ENCODE results near the gene EXOC6B.

Gene EXOC6B

GRCh38 chr2:72198532-72199241 lies 627.1 kb downstream of the EXOC6B start:
- no peak for DNase-seq

DNA sequence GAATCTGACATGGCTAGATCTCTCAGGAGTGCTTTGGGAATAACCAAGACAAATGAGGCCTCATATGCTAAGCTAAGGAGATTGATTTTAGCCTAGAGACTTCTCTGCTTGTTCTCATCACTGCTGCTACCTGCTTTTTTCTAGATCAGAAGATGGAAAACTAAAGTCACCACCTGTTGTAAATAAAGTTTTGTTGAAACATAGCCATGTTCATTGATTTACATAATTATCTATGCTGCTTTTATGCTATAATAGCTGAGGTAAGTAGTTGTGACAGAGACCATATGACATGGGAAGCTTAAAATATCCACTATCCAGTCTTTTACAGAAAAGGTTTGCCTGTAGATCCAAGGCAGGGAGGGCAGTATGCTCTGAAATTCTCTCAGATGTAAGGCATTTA lies 632.1 kb downstream of the EXOC6B start:
- DNase-seq = no peak

DNA sequence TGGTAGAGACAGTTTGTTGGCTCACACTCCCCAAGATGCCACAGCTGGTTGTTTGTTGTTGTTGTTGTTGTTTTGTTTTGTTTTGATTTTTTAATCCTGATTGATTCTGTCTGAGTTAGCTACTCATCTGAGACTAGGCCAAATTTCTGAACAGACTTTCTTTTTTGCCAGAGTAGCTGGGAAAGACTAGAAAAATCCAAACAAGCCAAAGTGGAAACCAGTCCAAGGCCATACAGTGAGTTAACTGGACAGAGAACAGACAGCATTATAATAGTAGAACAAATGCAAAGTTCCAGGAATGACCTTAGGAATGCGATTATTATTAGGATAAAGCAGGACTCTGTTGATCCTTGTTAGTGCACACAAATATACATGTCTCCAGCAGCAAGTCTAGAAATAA lies 634.4 kb downstream of the EXOC6B start:
- DNase-seq = no peak

GRCh38 chr2:72185206-72185605 lies 640.6 kb downstream of the EXOC6B start:
- no peak for DNase-seq

DNA sequence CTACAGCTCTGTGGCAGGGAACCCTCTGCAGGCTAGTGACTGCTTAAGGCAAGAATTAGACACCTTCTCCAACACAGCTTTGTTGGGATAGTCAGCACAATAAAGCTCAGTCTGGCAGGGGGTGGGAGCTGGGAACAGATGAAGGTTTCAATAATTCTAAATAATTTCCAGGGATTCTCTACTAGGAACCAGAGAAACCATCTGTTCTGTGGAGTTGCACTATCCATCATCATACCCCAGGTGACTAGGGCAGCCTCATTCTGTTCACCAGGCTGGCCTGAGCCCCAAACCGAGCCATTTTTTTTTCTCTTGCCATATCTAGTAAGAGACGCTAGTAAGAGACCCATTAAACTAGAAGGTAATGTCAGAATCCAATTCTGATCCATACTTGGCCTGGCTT lies 642.4 kb downstream of the EXOC6B start:
- DNase-seq = no peak

GRCh38 chr2:72183016-72183415 lies 642.8 kb downstream of the EXOC6B start:
- DNase-seq = no peak

- no peak for DNase-seq
Measured at GRCh38 chr2:72182547-72182946, 643.3 kb downstream of the EXOC6B start.

GRCh38 chr2:72181616-72182015 lies 644.2 kb downstream of the EXOC6B start:
- no peak for DNase-seq

DNA sequence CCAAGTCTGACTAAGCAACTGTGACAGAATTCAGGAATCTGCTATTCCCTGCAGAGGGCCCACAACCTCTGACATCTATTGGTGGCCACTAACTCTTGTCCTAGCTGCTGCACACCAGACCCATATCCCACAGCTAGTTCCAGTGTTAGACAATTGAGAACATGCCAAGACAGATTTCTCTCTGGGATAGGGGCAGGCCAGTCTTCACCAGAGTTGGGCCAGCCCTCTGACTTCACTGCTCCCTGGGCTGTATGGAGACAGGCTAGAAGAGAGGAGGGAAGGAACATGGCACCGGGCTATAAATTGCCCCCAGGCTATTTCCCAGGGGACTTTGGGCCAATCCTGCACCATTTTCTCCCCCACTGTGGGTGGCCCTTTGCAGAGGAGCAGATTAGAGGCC lies 645.5 kb downstream of the EXOC6B start:
- DNase-seq = no peak

DNA sequence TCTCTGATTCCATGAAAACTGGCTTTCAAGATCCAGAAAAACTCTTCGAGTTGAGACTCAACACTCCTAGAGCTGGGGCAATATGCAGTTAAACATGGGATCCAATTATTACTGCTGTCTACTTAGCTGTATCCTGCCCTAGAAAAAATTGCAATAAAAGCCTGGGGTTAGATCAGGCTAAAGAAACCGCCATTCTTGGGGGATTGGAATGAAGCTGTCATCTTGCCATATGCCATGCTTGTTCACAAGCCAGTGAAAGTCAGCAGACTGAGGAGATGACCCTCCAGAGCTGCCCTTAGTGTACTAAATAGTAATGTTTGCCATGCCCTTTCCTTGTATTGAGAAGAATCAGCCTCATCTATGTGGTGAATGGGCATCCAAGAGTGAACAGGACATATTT lies 647.3 kb downstream of the EXOC6B start:
- no peak for DNase-seq

DNA sequence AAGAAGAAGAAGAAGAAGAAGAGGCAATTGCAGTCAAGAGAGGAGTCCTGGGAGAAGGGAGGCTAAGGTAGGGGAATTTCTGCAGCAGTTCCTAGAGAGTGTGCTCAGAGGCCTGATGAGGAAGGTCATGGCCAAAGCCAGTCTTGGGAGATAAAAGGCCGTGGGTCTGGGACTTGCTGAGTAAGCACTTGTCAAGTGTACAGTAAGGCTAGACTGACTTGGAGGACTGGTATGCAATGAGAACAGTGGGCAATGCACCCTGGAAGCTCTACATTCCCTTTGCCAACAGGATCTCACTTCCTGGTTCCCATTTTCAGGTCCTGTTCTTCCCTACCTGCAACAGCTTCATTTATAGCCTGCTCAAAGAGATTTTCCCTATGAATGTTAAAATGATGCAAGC lies 649.6 kb downstream of the EXOC6B start:
- no peak for DNase-seq

DNA sequence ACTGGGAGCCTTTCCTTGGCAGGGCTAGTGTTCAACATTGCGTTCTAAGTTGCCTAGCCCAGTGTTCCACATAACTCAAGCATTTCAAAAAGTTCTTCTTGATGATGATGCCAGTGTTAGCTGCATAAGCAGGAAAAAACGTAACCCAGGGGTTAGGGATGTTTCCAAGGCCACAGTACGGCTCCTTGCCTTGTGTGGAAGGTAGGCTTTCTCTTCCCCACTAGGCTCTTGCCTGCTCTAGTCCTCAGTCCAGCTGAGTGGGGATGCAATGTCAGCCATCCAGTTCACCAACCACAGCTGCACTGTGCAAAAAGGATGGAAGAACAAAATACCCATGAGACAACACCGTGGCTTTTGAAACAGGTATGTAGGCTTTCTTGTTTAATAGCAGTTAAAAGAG lies 650.2 kb downstream of the EXOC6B start:
- DNase-seq = no peak

GRCh38 chr2:72173640-72174321 lies 652.1 kb downstream of the EXOC6B start:
- DNase-seq = no peak

GRCh38 chr2:72172478-72172877 lies 653.4 kb downstream of the EXOC6B start:
- DNase-seq = no peak

GRCh38 chr2:72166279-72166678 lies 659.6 kb downstream of the EXOC6B start:
- DNase-seq = no peak

- no peak for DNase-seq
Measured at GRCh38 chr2:72165792-72166191, 660.0 kb downstream of the EXOC6B start.

- DNase-seq = no peak
Measured at GRCh38 chr2:72162574-72162973, 663.3 kb downstream of the EXOC6B start.

- DNase-seq = no peak
Measured at GRCh38 chr2:72159211-72159993, 666.4 kb downstream of the EXOC6B start.

DNA sequence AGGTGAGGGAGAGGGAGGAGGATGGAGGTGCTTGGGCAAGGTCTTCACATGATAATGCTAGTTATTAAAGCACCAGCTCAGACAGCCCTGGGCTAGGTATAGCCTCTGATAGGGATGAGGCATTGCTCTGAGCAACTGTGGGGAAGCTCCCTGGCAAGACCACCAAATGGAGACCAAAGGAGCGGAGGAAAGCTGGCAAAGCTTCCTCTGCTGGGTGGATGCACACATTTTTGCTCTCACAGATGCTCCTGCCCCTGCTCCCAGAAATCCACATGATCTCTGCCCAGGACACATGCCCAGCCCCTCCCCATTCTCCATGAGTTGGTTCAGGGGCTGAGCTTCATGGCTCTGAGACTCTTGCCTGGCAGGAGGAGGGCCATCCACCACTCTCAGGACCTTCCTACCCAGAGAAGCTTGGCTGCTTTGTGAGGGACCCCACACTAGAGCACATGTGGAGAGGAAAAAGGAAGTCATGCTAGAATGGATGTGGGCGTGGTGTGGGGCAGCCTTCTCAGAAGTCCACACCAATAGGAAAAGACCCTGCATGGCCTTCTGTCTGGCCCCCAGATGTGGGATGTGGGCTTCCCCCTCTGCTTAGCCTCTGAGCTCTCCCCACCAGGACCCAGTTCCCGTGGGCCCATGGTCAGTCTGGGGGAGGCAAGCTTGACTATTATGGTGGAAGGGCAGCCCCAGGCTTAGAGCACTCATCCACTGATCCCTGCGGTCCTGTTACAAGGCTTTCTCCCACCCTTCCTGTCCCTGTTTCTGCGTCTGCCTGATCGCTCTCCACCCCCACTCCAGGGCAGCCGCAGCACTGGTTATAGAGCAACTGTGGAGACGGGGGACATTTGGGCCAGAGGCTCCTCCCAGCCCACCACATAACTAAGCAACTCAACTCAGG lies 667.7 kb downstream of the EXOC6B start:
- no peak for DNase-seq

DNA sequence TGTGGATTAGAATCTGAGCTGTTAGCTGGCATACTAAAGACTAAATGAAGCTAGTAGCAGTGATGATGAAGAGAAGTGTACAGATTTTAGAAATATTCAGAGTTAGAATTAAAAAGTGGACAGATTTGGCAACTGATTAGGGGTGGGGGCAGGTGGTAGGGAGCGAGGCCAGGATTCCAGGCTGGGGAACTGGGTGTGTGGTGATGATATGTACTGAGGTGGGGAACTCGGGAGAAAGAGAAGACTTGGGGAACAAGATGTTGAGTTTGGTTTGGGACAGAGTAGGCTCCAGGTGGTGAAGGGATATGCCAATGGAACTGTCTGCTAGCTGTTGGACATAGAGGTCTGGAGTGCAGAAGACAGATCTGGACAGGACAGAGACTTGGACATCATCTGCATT lies 669.0 kb downstream of the EXOC6B start:
- DNase-seq = no peak

- no peak for DNase-seq
Measured at GRCh38 chr2:72155737-72156136, 670.1 kb downstream of the EXOC6B start.

- DNase-seq = no peak
Measured at GRCh38 chr2:72155151-72155550, 670.7 kb downstream of the EXOC6B start.

- no peak for DNase-seq
Measured at GRCh38 chr2:72154386-72154975, 671.4 kb downstream of the EXOC6B start.

All from NCI-H2171 (cell line).